SK-N-SH (cell line): ENCODE measurements around the gene KMT2C.

Experiments
- CHD2 ChIP-seq: fragments of 150-350 bp; IDR thresholded peaks from 2 replicates; pipeline ENCODE4 v1.6.1; 2018; ENCODE audit warnings: low read length; ENCODE audit not compliant: partially characterized antibody
- EZH2phosphoT487 ChIP-seq: fragments of 200-600 bp; sonication (generic); IDR thresholded peaks from 2 replicates; pipeline ENCODE4 v1.6.1; 2017; ENCODE audit warnings: low read depth, mixed run types, mild to moderate bottlenecking, antibody characterized with exemption, moderate library complexity, borderline replicate concordance
- GABPA ChIP-seq: IDR thresholded peaks from 2 replicates; pipeline ENCODE4 v1.4.0; 2012; ENCODE audit warnings: low read depth, mild to moderate bottlenecking
- MXI1 ChIP-seq: IDR thresholded peaks from 2 replicates; pipeline ENCODE4 v1.6.1; 2012; ENCODE audit warnings: mild to moderate bottlenecking, low read depth, low read length, improper control_type of control experiment
- NRF1 ChIP-seq: IDR thresholded peaks from 2 replicates; pipeline ENCODE4 v1.6.1; 2012; ENCODE audit warnings: low read depth, mild to moderate bottlenecking, low read length
- SMC3 ChIP-seq: IDR thresholded peaks from 2 replicates; pipeline ENCODE4 v1.6.1; 2012; ENCODE audit warnings: low read depth, low read length, improper control_type of control experiment
- TAF1 ChIP-seq: IDR thresholded peaks from 2 replicates; pipeline ENCODE4 v1.6.1; 2012; ENCODE audit warnings: low read depth, mild to moderate bottlenecking, low read length, moderate library complexity, borderline replicate concordance
- TF ChIP-seq, protein P1 (sequence below): fragments of 200-600 bp; sonication (generic); IDR thresholded peaks from 2 replicates; pipeline ENCODE4 v1.6.1; 2017; ENCODE audit warnings: antibody characterized with exemption, mild to moderate bottlenecking, moderate library complexity
- TF ChIP-seq, protein P2 (sequence below): fragments of 150-350 bp; IDR thresholded peaks from 2 replicates; pipeline ENCODE4 v1.6.1; 2016; ENCODE audit warnings: mild to moderate bottlenecking, low read depth, low read length
- TF ChIP-seq, protein P3 (sequence below): fragments of 150-350 bp; IDR thresholded peaks from 2 replicates; pipeline ENCODE4 v1.6.1; 2017; ENCODE audit warnings: antibody characterized with exemption, low read length, low read depth, borderline replicate concordance

DNA sequence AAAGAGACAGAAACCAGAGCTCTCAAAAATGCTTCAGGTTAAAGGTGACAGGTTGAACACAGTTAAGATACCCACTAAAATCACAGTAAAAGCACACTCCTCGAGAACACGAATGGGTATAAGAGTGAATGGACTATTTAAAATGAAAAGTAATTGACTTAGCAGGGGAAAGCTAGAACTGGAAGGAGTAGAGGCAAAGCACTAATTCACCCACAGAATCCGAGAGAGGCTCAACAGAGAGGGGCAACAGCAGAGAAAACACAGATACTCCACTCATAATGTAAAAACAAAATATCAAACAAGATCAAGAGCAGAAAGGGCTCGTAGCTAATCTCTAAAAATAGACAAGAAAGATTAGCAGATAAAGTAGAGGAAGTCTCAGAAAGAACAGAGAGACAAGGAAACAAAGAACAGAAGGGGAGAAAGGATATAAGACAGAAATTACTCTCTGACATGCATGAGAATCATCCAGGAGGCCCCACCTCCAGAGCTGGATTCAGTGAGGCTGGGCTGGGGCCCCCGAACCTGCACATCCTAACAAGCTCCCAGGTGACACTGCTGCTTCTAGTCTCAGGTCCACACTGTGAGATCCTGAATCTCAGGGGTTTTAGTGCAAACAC is 292.7 kb downstream of the KMT2C start:
- TF ChIP-seq, protein P1, sequence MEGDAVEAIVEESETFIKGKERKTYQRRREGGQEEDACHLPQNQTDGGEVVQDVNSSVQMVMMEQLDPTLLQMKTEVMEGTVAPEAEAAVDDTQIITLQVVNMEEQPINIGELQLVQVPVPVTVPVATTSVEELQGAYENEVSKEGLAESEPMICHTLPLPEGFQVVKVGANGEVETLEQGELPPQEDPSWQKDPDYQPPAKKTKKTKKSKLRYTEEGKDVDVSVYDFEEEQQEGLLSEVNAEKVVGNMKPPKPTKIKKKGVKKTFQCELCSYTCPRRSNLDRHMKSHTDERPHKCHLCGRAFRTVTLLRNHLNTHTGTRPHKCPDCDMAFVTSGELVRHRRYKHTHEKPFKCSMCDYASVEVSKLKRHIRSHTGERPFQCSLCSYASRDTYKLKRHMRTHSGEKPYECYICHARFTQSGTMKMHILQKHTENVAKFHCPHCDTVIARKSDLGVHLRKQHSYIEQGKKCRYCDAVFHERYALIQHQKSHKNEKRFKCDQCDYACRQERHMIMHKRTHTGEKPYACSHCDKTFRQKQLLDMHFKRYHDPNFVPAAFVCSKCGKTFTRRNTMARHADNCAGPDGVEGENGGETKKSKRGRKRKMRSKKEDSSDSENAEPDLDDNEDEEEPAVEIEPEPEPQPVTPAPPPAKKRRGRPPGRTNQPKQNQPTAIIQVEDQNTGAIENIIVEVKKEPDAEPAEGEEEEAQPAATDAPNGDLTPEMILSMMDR, result no peak
- TF ChIP-seq, protein P2, sequence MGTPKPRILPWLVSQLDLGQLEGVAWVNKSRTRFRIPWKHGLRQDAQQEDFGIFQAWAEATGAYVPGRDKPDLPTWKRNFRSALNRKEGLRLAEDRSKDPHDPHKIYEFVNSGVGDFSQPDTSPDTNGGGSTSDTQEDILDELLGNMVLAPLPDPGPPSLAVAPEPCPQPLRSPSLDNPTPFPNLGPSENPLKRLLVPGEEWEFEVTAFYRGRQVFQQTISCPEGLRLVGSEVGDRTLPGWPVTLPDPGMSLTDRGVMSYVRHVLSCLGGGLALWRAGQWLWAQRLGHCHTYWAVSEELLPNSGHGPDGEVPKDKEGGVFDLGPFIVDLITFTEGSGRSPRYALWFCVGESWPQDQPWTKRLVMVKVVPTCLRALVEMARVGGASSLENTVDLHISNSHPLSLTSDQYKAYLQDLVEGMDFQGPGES, result no peak
- no peak for TF ChIP-seq CHD2
- TF ChIP-seq MXI1, result no peak
- TF ChIP-seq SMC3, result no peak
- no peak for TF ChIP-seq GABPA
- TF ChIP-seq TAF1, result no peak
- TF ChIP-seq EZH2phosphoT487, result no peak
- TF ChIP-seq NRF1, result no peak
- TF ChIP-seq, protein P3, sequence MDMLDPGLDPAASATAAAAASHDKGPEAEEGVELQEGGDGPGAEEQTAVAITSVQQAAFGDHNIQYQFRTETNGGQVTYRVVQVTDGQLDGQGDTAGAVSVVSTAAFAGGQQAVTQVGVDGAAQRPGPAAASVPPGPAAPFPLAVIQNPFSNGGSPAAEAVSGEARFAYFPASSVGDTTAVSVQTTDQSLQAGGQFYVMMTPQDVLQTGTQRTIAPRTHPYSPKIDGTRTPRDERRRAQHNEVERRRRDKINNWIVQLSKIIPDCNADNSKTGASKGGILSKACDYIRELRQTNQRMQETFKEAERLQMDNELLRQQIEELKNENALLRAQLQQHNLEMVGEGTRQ, result no peak
